ENCODE results near the gene SVIL. TPM values are rescaled to one million over a fixed set of nuclear protein-coding genes. Genes with fewer than 3 reads are reported as not detected.
A peak's percentile ranks its signal among the peaks of the same experiment; 100 is the strongest.
"Not testable (repeated sequence)": the region's sequence is repeated elsewhere in the genome, so short reads cannot be mapped to it uniquely, and the experiment has no call there.

The SVIL gene
- polyA plus RNA-seq, 4 donors = 39.4 to 44.2 (median 43.6) TPM

- not testable (repeated sequence) for DNase-seq (ENCODE audit: low read depth in 4 of 4, low spot score in 3 of 4)
Measured at GRCh38 chr10:29624357-29624756, 10.4 kb downstream of the SVIL start.

GRCh38 chr10:29623797-29624196 lies 11.0 kb downstream of the SVIL start:
- no peak for DNase-seq (ENCODE audit: low read depth in 4 of 4, low spot score in 3 of 4)

DNA sequence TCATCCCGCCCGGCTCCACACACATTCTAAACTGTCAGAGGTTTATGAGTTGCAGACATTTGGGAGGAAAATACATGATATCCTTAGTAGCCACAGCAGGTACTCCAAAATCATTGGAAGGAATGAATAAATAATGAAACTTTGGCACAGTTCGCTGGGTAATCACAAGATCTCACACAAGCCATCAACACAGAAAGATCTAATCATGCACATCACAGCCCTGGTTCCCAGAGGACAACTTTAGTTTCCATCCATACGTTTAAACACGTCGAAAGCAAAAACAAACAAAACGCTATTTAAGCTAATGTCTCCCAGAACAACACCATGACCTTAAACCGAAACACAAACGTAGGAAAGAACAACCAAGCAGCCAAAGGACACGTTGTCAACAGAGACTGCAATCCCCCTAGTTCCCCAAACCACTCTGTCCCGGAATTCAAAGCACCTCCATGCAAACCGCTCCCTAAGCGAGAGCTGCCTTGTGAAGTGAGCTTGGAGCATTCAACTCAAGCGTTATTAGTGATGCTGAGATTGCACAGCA lies 12.3 kb downstream of the SVIL start:
- no peak for DNase-seq (ENCODE audit: low read depth in 4 of 4, low spot score in 3 of 4)

GRCh38 chr10:29621161-29621560 lies 13.6 kb downstream of the SVIL start:
- DNase-seq (ENCODE audit: low read depth in 4 of 4, low spot score in 3 of 4) = no peak

DNA sequence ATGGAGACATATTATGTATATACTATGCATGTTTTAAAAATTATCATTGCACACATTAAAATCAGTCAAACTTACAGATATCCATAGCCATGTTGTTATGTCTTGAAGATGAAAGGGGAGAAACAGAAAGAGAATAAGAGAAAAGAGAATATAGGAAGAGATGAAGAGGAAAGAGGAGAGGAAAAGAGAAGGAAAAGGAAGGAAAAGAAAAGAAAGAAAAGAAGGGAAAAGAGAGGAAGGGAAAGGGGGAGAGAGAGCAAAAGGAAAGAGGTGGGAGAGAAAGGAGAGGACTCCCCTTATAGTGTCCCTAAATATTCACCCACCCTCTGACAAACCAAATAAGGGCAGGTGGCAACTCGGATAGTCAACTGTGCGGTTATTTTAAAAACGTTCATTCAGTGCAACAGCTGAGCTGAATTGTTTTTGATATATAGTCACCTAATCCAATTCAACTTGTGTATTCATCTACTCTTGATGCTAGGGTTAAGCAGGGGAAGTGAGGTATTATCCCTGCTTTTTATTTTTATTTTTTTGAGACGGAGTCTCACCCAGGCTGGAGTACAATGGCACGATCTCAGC lies 14.6 kb downstream of the SVIL start:
- no peak for DNase-seq (ENCODE audit: low read depth in 4 of 4, low spot score in 3 of 4)

DNA sequence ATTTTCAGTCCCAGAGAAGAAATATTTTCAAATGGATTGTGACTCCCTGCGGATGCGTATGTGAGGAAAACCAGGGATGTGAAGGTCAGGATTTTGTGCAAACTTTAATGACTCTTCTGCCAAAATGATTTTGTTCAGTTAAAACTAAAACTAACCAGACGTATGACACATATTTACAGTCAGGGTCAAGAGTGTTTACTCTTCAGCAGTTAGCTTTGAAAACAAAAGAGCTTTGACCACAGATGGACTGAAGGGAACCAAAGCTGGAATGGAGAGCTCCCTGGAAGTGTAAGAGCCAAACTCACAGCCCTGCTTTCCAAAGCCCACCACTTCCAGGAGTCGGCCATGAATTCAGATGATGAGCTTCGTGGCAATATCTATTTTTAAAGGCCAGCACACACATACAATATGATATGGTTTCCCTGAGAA lies 15.5 kb downstream of the SVIL start:
- no peak for DNase-seq (ENCODE audit: low read depth in 4 of 4, low spot score in 3 of 4)

DNA sequence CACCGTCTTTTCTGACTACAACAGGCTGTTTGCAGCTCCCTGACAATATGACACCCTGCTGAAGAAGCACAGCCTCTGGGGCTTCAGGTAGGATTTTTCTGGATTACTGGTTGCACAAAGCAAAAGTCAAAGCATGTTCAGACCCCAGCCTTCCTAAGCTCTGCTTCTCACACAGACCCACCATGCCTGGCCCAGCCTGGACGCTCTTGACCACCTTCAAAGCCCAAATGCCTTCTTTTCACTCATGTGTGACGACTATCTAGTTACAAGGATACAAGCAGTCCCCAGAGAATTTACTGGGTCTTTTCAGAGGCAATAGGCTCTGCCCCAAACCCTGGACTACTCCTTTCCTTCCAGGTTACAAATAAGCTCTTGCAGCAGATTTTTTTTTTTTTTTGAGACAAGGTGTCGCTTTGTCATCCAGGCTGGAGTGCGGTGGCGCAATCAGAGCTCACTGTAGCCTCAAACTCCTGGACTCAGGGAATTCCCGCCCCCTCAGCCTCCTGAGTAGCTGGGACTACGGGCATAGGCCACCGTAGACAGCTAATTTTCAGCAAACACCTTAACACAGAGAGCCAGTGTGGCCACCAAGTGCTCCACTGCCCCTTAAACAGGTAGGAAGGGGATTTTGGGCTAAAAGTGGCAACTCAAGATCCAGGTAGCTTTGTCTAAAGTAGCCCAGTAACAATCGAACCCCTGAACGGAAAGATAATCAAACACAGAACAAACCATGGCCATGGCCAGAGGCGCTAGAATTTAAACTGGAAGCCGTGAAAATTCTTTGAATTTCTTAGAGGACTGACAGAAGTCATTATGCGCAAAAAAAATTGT lies 16.2 kb downstream of the SVIL start:
- DNase-seq (ENCODE audit: low read depth in 4 of 4, low spot score in 3 of 4) = peak in 3 of 4 donors; percentile 36 to 64 (median 49)

GRCh38 chr10:29617880-29618340 lies 16.9 kb downstream of the SVIL start:
- DNase-seq (ENCODE audit: low read depth in 4 of 4, low spot score in 3 of 4) = peak in 2 of 4 donors; percentile 38 to 44

GRCh38 chr10:29616542-29616941 lies 18.2 kb downstream of the SVIL start:
- DNase-seq (ENCODE audit: low read depth in 4 of 4, low spot score in 3 of 4) = no peak

DNA sequence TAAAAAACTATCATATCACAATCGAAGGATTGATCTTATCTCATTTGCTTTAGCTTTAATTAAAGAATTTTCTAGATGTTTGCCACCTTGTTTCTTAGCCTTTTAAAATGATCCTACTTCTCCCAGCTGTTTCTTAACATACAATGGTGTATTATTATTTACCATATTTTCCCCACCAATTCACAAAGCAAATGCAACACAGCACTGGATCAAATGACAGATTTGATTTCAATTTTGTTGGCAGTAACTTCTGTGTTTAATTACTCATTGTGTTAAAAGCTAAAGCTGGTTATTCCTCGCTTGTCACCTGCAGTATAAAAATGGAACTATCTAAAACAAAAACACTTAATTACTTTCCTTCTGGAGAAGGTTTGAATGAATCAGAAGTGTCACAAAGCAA lies 19.6 kb downstream of the SVIL start:
- DNase-seq (ENCODE audit: low read depth in 4 of 4, low spot score in 3 of 4) = no peak

DNA sequence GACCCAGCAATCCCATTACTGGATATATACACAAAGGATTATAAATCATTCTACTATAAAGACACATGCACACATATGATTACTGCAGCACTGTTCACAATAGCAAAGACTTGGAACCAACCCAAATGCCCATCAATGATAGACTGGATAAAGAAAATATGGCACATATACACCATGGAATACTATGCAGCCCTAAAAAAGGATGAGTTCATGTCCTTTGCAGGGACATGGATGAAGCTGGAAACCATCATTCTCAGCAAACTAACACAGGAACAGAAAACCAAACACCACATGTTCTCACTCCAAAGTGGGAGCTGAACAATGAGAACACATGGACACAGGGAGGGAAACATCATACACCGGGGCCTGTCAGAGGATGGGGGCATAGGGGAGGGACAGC lies 20.5 kb downstream of the SVIL start:
- DNase-seq (ENCODE audit: low read depth in 4 of 4, low spot score in 3 of 4) = not testable (repeated sequence)

GRCh38 chr10:29613791-29614190 lies 21.0 kb downstream of the SVIL start:
- DNase-seq (ENCODE audit: low read depth in 4 of 4, low spot score in 3 of 4) = no peak

DNA sequence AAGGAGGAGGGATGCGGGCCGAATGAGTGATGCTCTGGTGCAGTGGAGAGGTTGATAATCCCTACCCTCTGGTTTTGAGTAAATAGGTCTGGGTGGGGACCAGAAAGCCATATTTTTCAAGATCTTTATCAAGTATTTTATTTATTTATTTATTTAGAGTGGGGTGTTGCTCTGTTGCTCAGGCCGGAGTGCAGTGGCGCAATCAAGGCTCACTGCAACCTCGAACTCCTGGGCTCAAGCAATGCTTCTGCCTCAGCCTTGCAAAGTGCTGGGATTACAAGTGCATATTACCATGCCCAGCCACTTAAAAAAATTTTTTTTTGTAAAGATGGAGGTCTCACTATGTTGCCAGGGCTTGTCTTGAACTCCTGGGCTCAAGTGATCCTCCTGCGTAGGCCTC lies 21.6 kb downstream of the SVIL start:
- no peak for DNase-seq (ENCODE audit: low read depth in 4 of 4, low spot score in 3 of 4)

DNA sequence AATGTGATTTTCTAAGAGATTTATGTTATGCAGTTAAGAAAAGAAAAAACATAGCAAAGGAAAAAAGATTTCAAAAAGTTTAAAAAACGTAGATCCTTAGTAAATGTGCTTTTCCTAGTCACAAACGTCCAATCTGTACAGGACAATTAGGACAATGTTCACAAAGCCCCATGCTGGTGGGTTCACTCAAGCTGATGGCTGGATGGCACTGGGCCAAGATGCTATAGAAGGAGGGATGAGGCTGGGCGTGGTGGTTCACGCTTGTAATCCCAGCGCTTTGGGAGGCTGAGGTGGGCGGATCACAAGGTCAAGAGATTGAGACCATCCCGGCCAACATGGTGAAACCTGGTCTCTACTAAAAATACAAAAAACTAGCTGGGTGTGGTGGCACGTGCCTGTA lies 22.1 kb downstream of the SVIL start:
- DNase-seq (ENCODE audit: low read depth in 4 of 4, low spot score in 3 of 4) = no peak

- DNase-seq (ENCODE audit: low read depth in 4 of 4, low spot score in 3 of 4) = no peak
Measured at GRCh38 chr10:29611781-29612381, 22.9 kb downstream of the SVIL start.

DNA sequence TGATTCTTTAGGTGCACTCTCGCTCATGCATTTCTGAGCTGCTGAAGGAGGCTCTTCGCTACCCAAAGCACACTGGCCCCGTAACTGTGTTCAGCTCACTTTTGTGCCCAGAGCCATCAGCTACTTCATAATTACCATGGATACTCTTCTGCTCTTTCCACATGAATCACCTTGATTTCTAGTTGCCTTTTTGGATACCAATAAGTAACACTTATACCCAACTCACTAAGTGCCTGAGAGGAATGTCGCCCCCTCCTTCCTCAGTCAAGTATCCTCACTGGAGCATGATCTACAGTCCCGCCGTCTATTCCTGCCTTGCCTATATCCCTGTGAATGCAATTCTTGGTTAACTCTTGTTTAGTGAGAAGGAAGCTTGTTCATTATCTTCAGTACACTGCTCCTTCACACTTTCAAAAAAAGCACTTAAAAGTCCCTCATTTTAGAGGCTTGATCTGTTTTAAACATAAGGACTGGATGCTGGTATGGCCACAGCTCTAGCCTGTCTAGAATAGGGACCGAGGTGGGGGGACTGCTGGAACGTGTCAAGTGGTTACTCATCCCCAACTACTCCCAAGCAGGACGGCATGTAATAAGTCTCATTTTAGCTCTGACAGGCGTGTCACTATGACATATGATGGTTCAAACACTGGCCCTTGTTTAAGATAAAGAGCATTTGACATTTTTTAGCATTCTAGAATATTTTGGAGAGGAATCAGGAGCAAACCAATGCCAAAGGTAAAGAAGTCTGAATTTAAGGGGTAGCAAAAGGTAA lies 23.7 kb downstream of the SVIL start:
- no peak for DNase-seq (ENCODE audit: low read depth in 4 of 4, low spot score in 3 of 4)

- not testable (repeated sequence) for DNase-seq (ENCODE audit: low read depth in 4 of 4, low spot score in 3 of 4)
Measured at GRCh38 chr10:29610331-29610730, 24.4 kb downstream of the SVIL start.

- DNase-seq (ENCODE audit: low read depth in 4 of 4, low spot score in 3 of 4) = no peak
Measured at GRCh38 chr10:29609696-29610095, 25.1 kb downstream of the SVIL start.

GRCh38 chr10:29608476-29609301 lies 26.1 kb downstream of the SVIL start:
- no peak for DNase-seq (ENCODE audit: low read depth in 4 of 4, low spot score in 3 of 4)

- no peak for DNase-seq (ENCODE audit: low read depth in 4 of 4, low spot score in 3 of 4)
Measured at GRCh38 chr10:29608062-29608461, 26.7 kb downstream of the SVIL start.

All from left renal pelvis (tissue), 4 donors.